MCF 10A (cell line): Measurements from ENCODE around the gene PARP8. TPM values are rescaled to one million over a fixed set of nuclear protein-coding genes. Genes with fewer than 3 reads are reported as not detected.

Experiments used
- BruUV-seq: library from RNA; stranded (reverse); fragments of 400-500 nt; replicated peaks from 2 replicates; lab custom pipeline; 2021; lab: Mats Ljungman, UMichigan
- CTCF ChIA-PET: fragments of 300-600 bp; sonication (Branson Sonifier 250); formaldehyde crosslinking; extraction: SDS; loops from one replicate; lab custom pipeline; 2021; ENCODE audit warnings: antibody characterized with exemption, inconsistent platforms; lab: Yijun Ruan, JAX
- POLR2A ChIA-PET: fragments of 300-600, 350-650 bp; sonication (Branson Sonifier 250); formaldehyde crosslinking; extraction: SDS; loops from one replicate; lab custom pipeline; 2020; ENCODE audit warnings: antibody characterized with exemption, inconsistent platforms; lab: Yijun Ruan, JAX
- DNase-seq: peaks from one replicate; pipeline ENCODE4 v3.0.0-alpha.2; 2018; ENCODE audit not compliant: unreplicated experiment
- H3K27ac Mint-ChIP-seq: one replicate; pipeline ENCODE4 v1.8.0; 2022; ENCODE audit warnings: mild to moderate bottlenecking, low read depth, mixed read lengths; ENCODE audit not compliant: unreplicated experiment
- H3K27me3 Mint-ChIP-seq: one replicate; pipeline ENCODE4 v1.8.0; 2022; ENCODE audit warnings: mixed read lengths; ENCODE audit not compliant: insufficient read depth, unreplicated experiment
- H3K36me3 Mint-ChIP-seq: one replicate; pipeline ENCODE4 v1.8.0; 2022; ENCODE audit warnings: mild to moderate bottlenecking, moderate library complexity, mixed read lengths; ENCODE audit not compliant: insufficient read depth, unreplicated experiment
- H3K4me1 Mint-ChIP-seq: one replicate; pipeline ENCODE4 v1.8.0; 2022; ENCODE audit warnings: mixed read lengths; ENCODE audit not compliant: insufficient read depth, unreplicated experiment
- H3K4me3 Mint-ChIP-seq: one replicate; pipeline ENCODE4 v1.8.0; 2022; ENCODE audit warnings: mild to moderate bottlenecking, moderate library complexity, mixed read lengths; ENCODE audit not compliant: unreplicated experiment
- H3K9me3 Mint-ChIP-seq: one replicate; pipeline ENCODE4 v1.8.0; 2022; ENCODE audit warnings: mixed read lengths; ENCODE audit not compliant: unreplicated experiment
- CTCF ChIP-seq: fragments of 200-600 bp; IDR thresholded peaks from one replicate; pipeline ENCODE4 v1.8.0; 2022; ENCODE audit warnings: antibody characterized with exemption, mild to moderate bottlenecking; ENCODE audit not compliant: unreplicated experiment
- intact Hi-C: fragments of 100-400 bp; cut with micrococcal nuclease; formaldehyde crosslinking; loops from 2 replicates; pipeline ENCODE4 v1.14.1; 2022
- total RNA-seq: library from RNA; stranded (reverse); gene quantifications from 2 replicates; pipeline ENCODE4 v1.2.3, GENCODE V29; 2022

PARP8 gene
- total RNA-seq, 1 experiment from 2014 or later = 31.2 TPM

- Mint-ChIP-seq H3K9me3 (no peaks in the 10 kb centered on the region), H3K4me3 (no peak overlapping the region), H3K4me1 (no peaks in the 10 kb centered on the region), H3K36me3 (peaks cover 13% of the 10 kb centered on the region), H3K27me3 (no peaks in the 10 kb centered on the region), H3K27ac (no peak overlapping the region)
- DNase-seq = no peak
- intact Hi-C loops = no loop called here
- TF ChIP-seq CTCF = no peak
- POLR2A ChIA-PET = no interaction called here
- BruUV-seq = no TSS peak
- CTCF ChIA-PET = interaction anchor here (0.6 kb wide), 1 partner anchor 85 kb away, joined by 3 read pairs; no protein-coding TSS in a partner anchor
These were observed 157.1 kb downstream of the PARP8 start for GRCh38 chr5:50823568-50823967.

- intact Hi-C loops = no loop called here
- ChIA-PET CTCF (interaction anchor here (0.6 to 0.7 kb wide), 2 partner anchors 14 to 86 kb away, joined by 3 read pairs; no protein-coding TSS in a partner anchor), POLR2A (no interaction called here)
- no peak for DNase-seq
- no peak overlapping the region for H3K27ac Mint-ChIP-seq
- no peaks in the 10 kb centered on the region for H3K9me3 Mint-ChIP-seq
- no peak for TF ChIP-seq CTCF
- no peaks in the 10 kb centered on the region for H3K4me1 Mint-ChIP-seq
- no peak overlapping the region for H3K4me3 Mint-ChIP-seq
- H3K27me3 Mint-ChIP-seq = no peaks in the 10 kb centered on the region
- BruUV-seq = no TSS peak
- peaks cover 19% of the 10 kb centered on the region for H3K36me3 Mint-ChIP-seq
These were observed 157.7 kb downstream of the PARP8 start for GRCh38 chr5:50824109-50824508.

- H3K4me1 Mint-ChIP-seq = no peaks in the 10 kb centered on the region
- no TSS peak for BruUV-seq
- intact Hi-C loops = no loop called here
- no peak for DNase-seq
- POLR2A ChIA-PET = no interaction called here
- peaks cover 23% of the 10 kb centered on the region for H3K36me3 Mint-ChIP-seq
- H3K9me3 Mint-ChIP-seq = no peaks in the 10 kb centered on the region
- CTCF ChIA-PET = no interaction called here
- no peaks in the 10 kb centered on the region for H3K27me3 Mint-ChIP-seq
- no peak overlapping the region for H3K4me3 Mint-ChIP-seq
- H3K27ac Mint-ChIP-seq = no peak overlapping the region
- no peak for TF ChIP-seq CTCF
These were observed 161.2 kb downstream of the PARP8 start for GRCh38 chr5:50827516-50828247.

- intact Hi-C loops = no loop called here
- peaks cover 23% of the 10 kb centered on the region for H3K36me3 Mint-ChIP-seq
- ChIA-PET POLR2A (no interaction called here), CTCF (no interaction called here)
- no peak overlapping the region for H3K4me3 Mint-ChIP-seq
- no TSS peak for BruUV-seq
- no peak overlapping the region for H3K27ac Mint-ChIP-seq
- no peaks in the 10 kb centered on the region for H3K9me3 Mint-ChIP-seq
- H3K27me3 Mint-ChIP-seq = no peaks in the 10 kb centered on the region
- no peak for TF ChIP-seq CTCF
- DNase-seq = no peak
- no peaks in the 10 kb centered on the region for H3K4me1 Mint-ChIP-seq
These were observed 162.6 kb downstream of the PARP8 start for GRCh38 chr5:50829023-50829422.
